WI38 (cell line): ENCODE measurements around the gene ARID1B.

Experiments
- H3K4me3 ChIP-seq: 2 replicates; pipeline ENCODE4 v1.5.1; 2011; ENCODE audit warnings: low read depth, mild to moderate bottlenecking, control low read depth, low read length
- TF ChIP-seq, protein P1 (sequence below): IDR thresholded peaks from 2 replicates; pipeline ENCODE4 v1.5.1; 2012; ENCODE audit warnings: low read depth, mild to moderate bottlenecking, control low read depth, low read length

ARID1B gene

DNA sequence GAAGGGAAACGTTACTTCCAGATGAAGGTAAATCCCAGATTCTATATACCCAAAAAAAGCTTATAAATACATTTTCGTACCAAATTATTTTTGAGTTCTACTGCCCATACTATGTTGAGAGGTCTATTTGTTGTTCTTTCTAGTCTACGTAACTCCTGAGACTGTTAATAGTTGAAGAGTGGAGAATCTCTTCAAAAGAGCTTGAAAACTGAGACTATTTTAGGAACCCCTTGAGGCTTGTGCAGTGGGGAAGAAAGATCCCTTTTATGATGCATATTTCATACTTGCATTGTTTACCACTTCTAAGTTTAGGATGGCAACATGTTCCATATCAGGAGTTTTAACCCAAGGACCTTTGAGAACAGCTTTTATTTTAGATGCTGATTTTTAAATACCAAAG, 301.1 kb downstream of the ARID1B start:
- TF ChIP-seq, protein P1, sequence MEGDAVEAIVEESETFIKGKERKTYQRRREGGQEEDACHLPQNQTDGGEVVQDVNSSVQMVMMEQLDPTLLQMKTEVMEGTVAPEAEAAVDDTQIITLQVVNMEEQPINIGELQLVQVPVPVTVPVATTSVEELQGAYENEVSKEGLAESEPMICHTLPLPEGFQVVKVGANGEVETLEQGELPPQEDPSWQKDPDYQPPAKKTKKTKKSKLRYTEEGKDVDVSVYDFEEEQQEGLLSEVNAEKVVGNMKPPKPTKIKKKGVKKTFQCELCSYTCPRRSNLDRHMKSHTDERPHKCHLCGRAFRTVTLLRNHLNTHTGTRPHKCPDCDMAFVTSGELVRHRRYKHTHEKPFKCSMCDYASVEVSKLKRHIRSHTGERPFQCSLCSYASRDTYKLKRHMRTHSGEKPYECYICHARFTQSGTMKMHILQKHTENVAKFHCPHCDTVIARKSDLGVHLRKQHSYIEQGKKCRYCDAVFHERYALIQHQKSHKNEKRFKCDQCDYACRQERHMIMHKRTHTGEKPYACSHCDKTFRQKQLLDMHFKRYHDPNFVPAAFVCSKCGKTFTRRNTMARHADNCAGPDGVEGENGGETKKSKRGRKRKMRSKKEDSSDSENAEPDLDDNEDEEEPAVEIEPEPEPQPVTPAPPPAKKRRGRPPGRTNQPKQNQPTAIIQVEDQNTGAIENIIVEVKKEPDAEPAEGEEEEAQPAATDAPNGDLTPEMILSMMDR = no peak
- H3K4me3 ChIP-seq = no peak overlapping the region

DNA sequence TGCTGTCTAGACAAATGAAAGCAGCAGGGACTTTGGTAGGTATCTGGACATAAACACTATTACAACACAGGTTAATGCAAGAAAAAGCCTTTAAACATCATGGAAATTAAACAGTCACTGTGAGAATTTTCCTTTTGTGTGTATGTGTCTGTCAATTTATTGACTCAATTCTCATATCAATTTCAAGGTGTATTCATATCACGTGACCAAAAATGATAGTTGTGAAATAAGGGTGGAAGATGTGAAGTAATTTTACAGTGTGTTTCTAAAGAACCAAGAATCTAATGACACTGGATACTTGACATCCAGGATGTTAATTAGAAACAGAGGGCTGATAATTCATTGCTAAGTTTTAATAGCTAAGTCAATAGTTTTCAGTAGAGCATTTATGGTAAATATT, 302.1 kb downstream of the ARID1B start:
- no peak overlapping the region for H3K4me3 ChIP-seq
- TF ChIP-seq, protein P1 = no peak

DNA sequence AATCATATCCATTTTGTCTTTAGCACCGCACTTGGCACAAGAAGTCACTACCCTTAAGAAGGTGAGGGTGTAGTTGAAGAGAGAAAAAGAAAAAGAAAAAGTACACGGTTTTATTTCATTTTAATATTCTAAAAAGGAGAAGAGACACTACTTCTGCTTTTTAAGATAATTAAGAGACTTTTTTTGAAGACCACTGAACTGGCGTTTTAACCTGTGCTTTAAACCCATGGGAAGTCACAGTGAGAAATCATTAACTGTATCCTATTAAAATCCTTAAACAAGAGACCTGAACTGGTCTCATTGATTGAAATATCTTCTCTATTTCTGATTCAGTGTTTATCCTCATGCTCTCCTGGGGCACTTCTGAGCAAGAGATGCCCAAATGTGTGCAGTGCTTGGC, 302.6 kb downstream of the ARID1B start:
- TF ChIP-seq, protein P1 = no peak
- H3K4me3 ChIP-seq = no peak overlapping the region

DNA sequence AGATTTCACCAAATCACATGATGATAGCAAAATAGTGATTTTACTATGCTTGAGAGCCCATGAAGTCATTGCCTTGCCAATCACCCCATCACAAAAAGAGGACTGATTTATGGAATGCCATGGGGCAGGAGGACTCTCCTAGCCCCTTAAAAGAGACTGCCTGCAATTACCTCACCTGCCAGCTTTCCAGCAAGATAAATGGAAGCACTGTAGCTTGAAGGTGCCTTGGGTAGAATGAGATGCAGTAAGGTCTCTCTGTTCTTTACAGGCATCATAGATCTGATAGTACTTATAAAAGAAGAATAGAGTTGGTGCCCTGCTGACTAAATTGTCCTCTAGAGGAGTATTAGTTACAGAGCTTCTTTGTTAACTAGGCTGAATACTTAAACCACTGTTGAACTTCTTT, 303.8 kb downstream of the ARID1B start:
- no peak overlapping the region for H3K4me3 ChIP-seq
- TF ChIP-seq, protein P1 = no peak

DNA sequence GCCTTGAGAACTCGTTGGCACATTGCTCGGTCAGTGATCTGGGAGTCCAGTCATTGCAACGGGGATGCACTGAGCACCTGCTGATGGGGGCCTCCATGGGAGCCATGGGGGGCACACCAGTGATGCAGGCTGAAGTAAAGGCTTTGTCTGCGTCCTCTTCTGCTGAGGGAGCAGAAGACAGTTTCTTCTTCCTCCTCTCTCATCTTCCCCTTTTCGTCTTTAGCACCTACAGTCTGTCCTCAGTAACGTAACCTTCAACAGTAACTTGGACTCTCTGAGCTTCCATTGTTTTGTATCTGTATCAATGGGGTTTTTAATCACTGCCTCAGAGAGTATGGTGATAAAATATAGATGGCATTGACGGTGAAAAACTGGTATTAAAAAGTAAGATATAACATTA, 306.2 kb downstream of the ARID1B start:
- TF ChIP-seq, protein P1 = no peak
- H3K4me3 ChIP-seq = no peak overlapping the region

DNA sequence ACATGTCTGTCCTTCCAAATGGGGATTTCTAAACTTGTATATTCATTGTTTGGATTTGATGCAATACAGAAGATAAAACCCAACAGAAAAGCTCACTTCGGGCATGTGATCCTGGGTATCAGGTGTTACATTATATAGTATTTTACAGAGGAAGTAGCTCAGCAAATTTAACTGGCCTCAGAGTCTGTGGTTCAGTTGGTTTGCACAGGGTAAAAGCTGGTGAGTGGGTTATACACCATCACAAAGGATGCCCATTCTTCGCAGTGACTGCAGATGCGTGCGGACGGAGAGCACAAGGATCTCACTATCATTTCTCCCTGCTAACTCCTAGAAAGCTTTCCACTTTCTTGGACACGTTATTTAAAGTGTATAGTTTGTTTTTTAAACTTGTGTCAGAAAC, 309.5 kb downstream of the ARID1B start:
- no peak overlapping the region for H3K4me3 ChIP-seq
- TF ChIP-seq, protein P1 = no peak

DNA sequence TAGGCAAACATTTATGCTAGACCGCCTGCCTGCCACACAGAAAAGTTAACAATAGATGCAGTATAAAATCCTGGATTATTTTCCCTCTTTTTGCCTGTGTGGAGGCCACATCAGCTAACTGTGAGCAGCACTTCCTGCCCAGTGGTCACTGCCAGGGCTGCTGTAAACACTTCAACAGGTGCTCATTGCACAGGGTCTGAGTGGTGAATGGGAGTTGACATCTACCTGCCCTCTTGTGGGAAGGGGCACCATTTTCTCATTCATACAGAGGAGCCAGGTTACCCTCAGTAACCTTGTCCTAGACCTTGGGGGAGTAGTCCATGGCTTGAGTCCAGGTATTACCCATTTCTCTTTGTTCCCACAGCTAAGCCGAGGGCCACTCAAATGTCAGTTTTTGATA, 310.8 kb downstream of the ARID1B start:
- TF ChIP-seq, protein P1 = no peak
- no peak overlapping the region for H3K4me3 ChIP-seq
